Ishikawa (cell line): ENCODE results near the gene ATRNL1.
A peak's percentile ranks its signal among the peaks of the same experiment; 100 is the strongest.

Experiments used
- CEBPB ChIP-seq: IDR thresholded peaks from 2 replicates; pipeline ENCODE4 v1.6.1; 2012
- CREB1 ChIP-seq: IDR thresholded peaks from 2 replicates; pipeline ENCODE4 v1.6.1; 2012; ENCODE audit warnings: low read depth
- EGR1 ChIP-seq: IDR thresholded peaks from 2 replicates; pipeline ENCODE4 v1.6.1; 2012
- EP300 ChIP-seq: IDR thresholded peaks from 2 replicates; pipeline ENCODE4 v1.6.1; 2012; ENCODE audit warnings: borderline replicate concordance
- FOXM1 ChIP-seq: IDR thresholded peaks from 2 replicates; pipeline ENCODE4 v1.6.1; 2012; ENCODE audit warnings: low read depth, borderline replicate concordance
- NFIC ChIP-seq: IDR thresholded peaks from 2 replicates; pipeline ENCODE4 v1.6.1; 2012
- RAD21 ChIP-seq: IDR thresholded peaks from 2 replicates; pipeline ENCODE4 v1.6.1; 2012; ENCODE audit warnings: low read depth
- REST ChIP-seq: IDR thresholded peaks from 2 replicates; pipeline ENCODE4 v1.6.1; 2012; ENCODE audit warnings: low read depth, mild to moderate bottlenecking
- TAF1 ChIP-seq: IDR thresholded peaks from 2 replicates; pipeline ENCODE4 v1.6.1; 2012; ENCODE audit warnings: low read depth, mild to moderate bottlenecking
- TCF12 ChIP-seq: IDR thresholded peaks from 2 replicates; pipeline ENCODE4 v1.6.1; 2012; ENCODE audit warnings: low read depth
- TEAD4 ChIP-seq: IDR thresholded peaks from 2 replicates; pipeline ENCODE4 v1.6.1; 2012
- USF1 ChIP-seq: IDR thresholded peaks from 2 replicates; pipeline ENCODE4 v1.6.1; 2012
- YY1 ChIP-seq: IDR thresholded peaks from 2 replicates; pipeline ENCODE4 v1.6.1; 2012; ENCODE audit warnings: low read depth
- ZBTB7A ChIP-seq: IDR thresholded peaks from 2 replicates; pipeline ENCODE4 v1.6.1; 2012; ENCODE audit warnings: low read depth
- TF ChIP-seq, protein P1 (sequence below): IDR thresholded peaks from 2 replicates; pipeline ENCODE4 v1.6.1; 2012

ATRNL1 gene

GRCh38 chr10:115125505-115125904 lies 32.3 kb downstream of the ATRNL1 start:
- TF ChIP-seq RAD21 (no peak), CREB1 (no peak), FOXM1 (no peak), TCF12 (no peak), CEBPB (no peak), EP300 (no peak), TEAD4 (no peak), USF1 (no peak), NFIC (no peak), EGR1 (no peak), REST (no peak), TAF1 (no peak), YY1 (no peak), ZBTB7A (no peak)
- TF ChIP-seq, protein P1, sequence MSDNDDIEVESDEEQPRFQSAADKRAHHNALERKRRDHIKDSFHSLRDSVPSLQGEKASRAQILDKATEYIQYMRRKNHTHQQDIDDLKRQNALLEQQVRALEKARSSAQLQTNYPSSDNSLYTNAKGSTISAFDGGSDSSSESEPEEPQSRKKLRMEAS: no peak

- TF ChIP-seq TAF1: no peak
- peak; percentile 64 for TF ChIP-seq RAD21
Observed at GRCh38 chr10:115129752-115130151, 36.6 kb downstream of the ATRNL1 start.

- TF ChIP-seq CREB1: no peak
- TF ChIP-seq NFIC: no peak
- TF ChIP-seq USF1: no peak
- TF ChIP-seq TAF1: no peak
- no peak for TF ChIP-seq RAD21
- no peak for TF ChIP-seq FOXM1
- no peak for TF ChIP-seq TCF12
- no peak for TF ChIP-seq REST
- no peak for TF ChIP-seq YY1
- TF ChIP-seq, protein P1: no peak
- no peak for TF ChIP-seq CEBPB
- TF ChIP-seq ZBTB7A: no peak
- no peak for TF ChIP-seq EGR1
- TF ChIP-seq TEAD4: no peak
- TF ChIP-seq EP300: no peak
Observed at GRCh38 chr10:115136616-115137015, 43.5 kb downstream of the ATRNL1 start.

DNA sequence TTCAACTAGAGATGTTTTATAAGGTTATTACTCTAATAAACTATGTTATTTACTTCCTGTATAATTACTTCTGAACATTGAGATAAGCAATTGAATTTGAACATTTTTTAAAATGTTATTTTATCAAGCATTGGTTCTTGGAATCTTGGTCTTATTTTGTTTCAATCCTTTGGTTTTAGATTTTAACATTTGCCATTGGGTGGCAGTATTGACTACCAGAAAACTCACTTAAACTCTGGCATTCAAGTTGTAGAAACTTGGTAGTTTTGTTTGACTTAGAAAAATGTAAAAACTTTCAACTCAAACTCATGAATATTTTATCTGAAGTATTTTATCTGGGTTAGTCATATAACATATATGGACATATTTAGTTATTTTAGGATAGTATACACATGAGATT lies 48.1 kb downstream of the ATRNL1 start:
- TF ChIP-seq REST (no peak), RAD21 (peak; percentile 55)

DNA sequence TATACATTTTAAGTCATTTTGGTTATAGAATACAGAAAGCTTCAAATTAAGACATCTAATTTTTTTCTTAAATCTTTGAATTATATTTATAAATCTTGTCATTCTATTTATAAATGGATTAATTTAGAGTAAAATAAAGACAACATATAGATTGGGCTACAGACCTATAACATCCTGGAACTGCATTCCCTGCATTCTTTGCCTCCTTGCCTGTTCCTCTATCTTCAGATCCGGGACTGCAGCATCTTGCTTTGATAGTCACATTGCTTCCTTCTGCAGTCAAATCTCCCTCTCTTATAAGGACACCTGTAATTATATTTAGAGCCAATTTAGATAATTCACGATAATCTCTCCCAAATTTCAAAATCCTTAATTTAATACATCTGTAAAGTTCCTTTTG lies 64.2 kb downstream of the ATRNL1 start:
- no peak for TF ChIP-seq TEAD4
- no peak for TF ChIP-seq CEBPB
- TF ChIP-seq FOXM1: no peak
- TF ChIP-seq EGR1: no peak
- TF ChIP-seq, protein P1: no peak
- no peak for TF ChIP-seq REST
- TF ChIP-seq ZBTB7A: no peak
- no peak for TF ChIP-seq YY1
